Upper lobe of left lung (tissue), 4 donors: ENCODE data around the gene GRK2.

Experiments
- CTCF ChIP-seq, 6 experiments: fragments of 450-650 bp in 4 of 6; fragments of 200-600 bp in 2 of 6; sonication (generic) in 2 of 6; IDR thresholded peaks; one replicate each; pipeline ENCODE4 v1.5.1; 2016 to 2019; ENCODE audit warnings: antibody characterized with exemption in 6 of 6
- EP300 ChIP-seq, 4 donors: sonication (generic); formaldehyde crosslinking; IDR thresholded peaks; one replicate each; pipeline ENCODE4 v1.5.1; 2017; ENCODE audit warnings: antibody characterized with exemption in 4 of 4, control low read depth in 2 of 4

DNA sequence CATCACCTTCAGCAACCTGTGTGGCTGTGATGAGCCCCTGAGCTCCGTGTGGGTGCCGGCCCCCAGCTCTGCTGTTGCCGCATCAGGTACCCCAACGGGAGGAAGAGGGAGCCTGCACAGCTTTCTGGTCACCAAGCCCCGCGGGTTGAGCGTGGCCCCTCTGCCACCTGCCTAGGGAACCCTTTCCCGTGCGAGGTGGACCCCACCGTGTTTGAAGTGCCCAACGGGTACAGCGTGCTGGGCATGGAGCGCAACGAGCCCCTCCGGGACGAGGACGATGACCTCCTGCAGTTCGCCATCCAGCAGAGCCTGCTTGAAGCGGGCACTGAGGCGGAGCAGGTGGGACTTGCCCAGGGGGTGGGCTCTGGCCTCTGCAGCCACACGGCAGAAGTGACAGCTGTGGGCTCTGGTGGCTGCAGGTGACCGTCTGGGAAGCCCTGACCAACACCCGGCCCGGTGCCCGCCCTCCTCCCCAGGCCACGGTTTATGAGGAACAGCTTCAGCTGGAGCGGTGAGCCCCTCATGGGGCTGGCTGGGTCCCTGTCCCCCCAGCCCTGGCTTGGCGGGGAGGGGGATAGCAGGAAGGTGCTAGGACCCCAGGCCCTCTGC is 35.1 kb downstream of the GRK2 start:
- no peak for TF ChIP-seq EP300 (IDR thresholded peaks at IDR 0.05)
- TF ChIP-seq CTCF (IDR thresholded peaks at IDR 0.05), result no peak
